Measurements from ENCODE around the gene RRP1. TPM values are rescaled to one million over a fixed set of nuclear protein-coding genes. Genes with fewer than 3 reads are reported as not detected.

Gene RRP1
- total RNA-seq, 1 donor from 2014 or later, result 30.9 TPM

- no peak for TF ChIP-seq CTCF (IDR thresholded peaks at IDR 0.05; ENCODE audit: unreplicated experiment)
- Mint-ChIP-seq H3K4me3 (ENCODE audit: low read depth) (no peak overlapping the region), H3K9me3 (ENCODE audit: low read depth) (no peaks in the 10 kb centered on the region), H3K36me3 (ENCODE audit: insufficient read depth) (no peaks in the 10 kb centered on the region), H3K27ac (no peak overlapping the region), H3K27me3 (peaks cover 12% of the 10 kb centered on the region), H3K4me1 (ENCODE audit: low read depth) (peaks cover 6% of the 10 kb centered on the region)
- no peak for DNase-seq (ENCODE audit: low spot score, unreplicated experiment)
These were observed 36.0 kb downstream of the RRP1 start for GRCh38 chr21:43825242-43825935.

GRCh38 chr21:43825936-43826622 lies 36.7 kb downstream of the RRP1 start:
- Mint-ChIP-seq H3K36me3 (ENCODE audit: insufficient read depth) (no peaks in the 10 kb centered on the region), H3K4me1 (ENCODE audit: low read depth) (peaks cover 6% of the 10 kb centered on the region), H3K27ac (peak overlapping the region; percentile 69), H3K9me3 (ENCODE audit: low read depth) (no peaks in the 10 kb centered on the region), H3K27me3 (peaks cover 12% of the 10 kb centered on the region), H3K4me3 (ENCODE audit: low read depth) (peak overlapping the region; percentile 14)
- DNase-seq (ENCODE audit: low spot score, unreplicated experiment), result no peak
- peak; percentile 29 for TF ChIP-seq CTCF (IDR thresholded peaks at IDR 0.05; ENCODE audit: unreplicated experiment)

- Mint-ChIP-seq H3K36me3 (ENCODE audit: insufficient read depth) (no peaks in the 10 kb centered on the region), H3K9me3 (ENCODE audit: low read depth) (no peaks in the 10 kb centered on the region), H3K27ac (peak overlapping the region; percentile 69), H3K4me1 (ENCODE audit: low read depth) (peaks cover 6% of the 10 kb centered on the region), H3K27me3 (peaks cover 12% of the 10 kb centered on the region), H3K4me3 (ENCODE audit: low read depth) (peak overlapping the region; percentile 14)
- TF ChIP-seq CTCF (IDR thresholded peaks at IDR 0.05; ENCODE audit: unreplicated experiment), result no peak
- DNase-seq (ENCODE audit: low spot score, unreplicated experiment), result no peak
These were observed 37.2 kb downstream of the RRP1 start for GRCh38 chr21:43826623-43826974.

- Mint-ChIP-seq H3K27ac (no peak overlapping the region), H3K9me3 (ENCODE audit: low read depth) (no peaks in the 10 kb centered on the region), H3K27me3 (peaks cover 12% of the 10 kb centered on the region), H3K4me1 (ENCODE audit: low read depth) (peaks cover 6% of the 10 kb centered on the region), H3K36me3 (ENCODE audit: insufficient read depth) (no peaks in the 10 kb centered on the region), H3K4me3 (ENCODE audit: low read depth) (no peak overlapping the region)
- no peak for DNase-seq (ENCODE audit: low spot score, unreplicated experiment)
- TF ChIP-seq CTCF (IDR thresholded peaks at IDR 0.05; ENCODE audit: unreplicated experiment), result no peak
These were observed 37.7 kb downstream of the RRP1 start for GRCh38 chr21:43827015-43827611.

DNA sequence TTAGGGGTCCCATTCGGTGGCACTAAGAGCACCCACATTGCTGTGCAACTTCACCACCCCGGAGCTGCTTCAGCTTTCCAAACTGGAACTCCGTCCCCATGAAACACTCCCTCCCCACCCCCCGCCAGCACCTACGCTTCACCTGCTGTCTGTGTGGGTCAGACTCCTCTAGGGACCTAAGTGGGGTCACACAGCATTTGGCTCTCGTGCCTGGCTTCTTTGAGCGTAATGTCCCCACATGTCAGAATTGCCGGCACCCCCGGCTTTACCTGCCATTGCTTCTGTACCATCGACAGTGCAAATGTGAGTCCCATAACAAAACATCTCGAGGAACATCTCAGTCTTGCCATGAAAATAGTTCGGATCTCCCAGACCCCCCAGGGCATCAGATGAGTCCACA lies 39.8 kb downstream of the RRP1 start:
- TF ChIP-seq CTCF (IDR thresholded peaks at IDR 0.05; ENCODE audit: unreplicated experiment), result no peak
- Mint-ChIP-seq H3K9me3 (ENCODE audit: low read depth) (no peaks in the 10 kb centered on the region), H3K27ac (no peak overlapping the region), H3K4me1 (ENCODE audit: low read depth) (peaks cover 6% of the 10 kb centered on the region), H3K4me3 (ENCODE audit: low read depth) (no peak overlapping the region), H3K36me3 (ENCODE audit: insufficient read depth) (no peaks in the 10 kb centered on the region), H3K27me3 (peaks cover 12% of the 10 kb centered on the region)
- no peak for DNase-seq (ENCODE audit: low spot score, unreplicated experiment)
